GM18873 (cell line): ENCODE measurements around the gene USPL1.
"Not testable (repeated sequence)": the region's sequence is repeated elsewhere in the genome, so short reads cannot be mapped to it uniquely, and the experiment has no call there.

Experiments used
- ATAC-seq: cut with Tn5 transposase; IDR thresholded peaks from one replicate; pipeline ENCODE4 v1.9.1; 2021; ENCODE audit warnings: mild to moderate bottlenecking, moderate library complexity, moderate number of reproducible peaks; ENCODE audit not compliant: unreplicated experiment, low FRiP score

Gene USPL1

DNA sequence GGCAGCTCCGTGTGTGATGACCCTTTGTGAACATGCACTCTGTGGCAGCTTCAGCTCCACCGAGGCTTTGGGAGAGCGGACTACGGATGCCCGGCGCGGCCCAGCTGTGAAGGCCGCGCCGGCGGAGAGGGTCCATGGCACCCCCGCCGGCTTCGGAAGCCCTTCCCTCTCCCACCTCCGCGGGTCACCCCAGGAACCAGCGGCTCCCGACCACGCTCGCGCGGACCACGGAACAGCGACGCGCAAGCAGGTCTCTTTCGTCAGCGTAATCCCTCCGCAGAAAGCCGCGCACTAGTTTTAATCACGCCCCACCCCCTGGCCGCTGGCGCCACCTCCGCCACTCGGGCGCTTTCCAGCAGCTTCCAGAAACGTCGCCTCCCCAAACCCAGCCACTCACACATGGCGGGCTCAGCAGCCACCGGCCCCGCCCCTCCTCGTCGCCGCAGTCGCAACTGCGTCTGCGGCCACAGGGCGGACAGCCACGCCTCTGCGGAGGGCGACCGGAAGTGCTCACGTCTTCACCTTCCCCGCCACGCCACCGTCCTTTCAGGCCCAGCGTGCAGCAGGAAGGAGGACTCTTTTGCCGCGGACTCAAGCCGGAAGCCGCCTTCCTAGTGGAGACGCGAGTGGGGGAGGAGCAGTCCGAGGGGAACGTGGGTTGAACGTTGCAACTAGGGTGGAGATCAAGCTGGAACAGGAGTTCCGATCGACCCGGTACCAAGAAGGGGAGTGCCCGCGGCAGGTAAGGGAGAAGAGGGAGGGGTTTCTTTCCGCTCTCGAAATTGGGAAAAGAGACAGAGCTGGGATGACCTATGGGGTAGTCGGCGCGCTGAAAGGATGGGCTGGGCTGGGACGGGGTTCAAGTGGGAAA, at the start of gene USPL1:
USPL1 (plus strand) TSS at position 606 of the 871 bp plus-strand sequence. CDS start 3,221 bp downstream, outside the sequence.
- peak; percentile 77 for ATAC-seq

DNA sequence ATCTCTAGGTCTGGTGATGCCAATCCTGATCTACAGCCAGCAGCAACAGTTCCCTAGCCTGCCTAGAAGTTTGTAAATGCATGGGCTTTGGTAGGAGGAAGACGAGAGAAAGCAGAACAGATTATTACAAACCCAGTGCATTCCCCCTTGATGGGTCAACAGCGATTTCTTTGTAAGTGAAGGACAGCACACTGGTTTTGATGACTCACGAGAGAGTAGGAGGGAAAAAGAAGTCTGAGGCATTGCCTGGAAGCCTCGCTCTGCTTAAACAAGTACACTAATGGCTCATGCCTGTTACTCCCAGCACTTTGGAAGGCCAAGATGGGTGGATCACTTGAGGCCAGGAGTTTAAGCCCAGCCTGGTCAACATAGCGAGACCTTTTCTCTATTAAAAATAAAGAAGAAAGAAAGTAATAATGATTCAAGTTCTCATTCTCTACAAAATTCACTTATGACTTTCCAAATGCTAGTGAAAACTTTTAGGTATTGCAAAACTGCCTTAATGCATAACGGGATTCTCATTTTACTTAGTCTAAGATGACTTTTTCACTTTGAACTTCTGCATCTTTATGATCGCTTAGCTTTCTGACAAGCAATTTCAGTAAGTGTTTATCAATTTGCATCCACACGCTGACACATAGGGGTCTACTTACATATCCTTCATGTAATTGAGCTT, 47.7 kb upstream of the USPL1 start:
- no peak for ATAC-seq

DNA sequence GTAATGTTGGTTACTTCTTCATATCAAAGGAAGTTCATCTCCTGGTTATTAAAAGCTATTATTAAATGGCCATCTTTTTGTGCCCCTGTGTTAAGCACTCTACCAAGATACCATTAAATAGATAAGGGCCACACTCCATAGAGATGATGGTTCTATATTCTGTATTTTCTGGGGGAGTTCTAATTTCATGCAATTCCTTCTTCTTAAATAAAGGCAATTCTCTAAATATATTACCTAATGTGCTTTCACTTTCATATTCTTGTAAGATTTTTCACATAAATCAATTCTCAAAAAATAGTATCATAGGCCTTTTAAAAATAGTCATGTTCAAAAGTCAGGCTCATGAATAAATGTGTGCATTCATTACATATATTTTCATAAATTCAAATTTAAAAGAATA, 47.0 kb upstream of the USPL1 start:
- ATAC-seq = no peak

DNA sequence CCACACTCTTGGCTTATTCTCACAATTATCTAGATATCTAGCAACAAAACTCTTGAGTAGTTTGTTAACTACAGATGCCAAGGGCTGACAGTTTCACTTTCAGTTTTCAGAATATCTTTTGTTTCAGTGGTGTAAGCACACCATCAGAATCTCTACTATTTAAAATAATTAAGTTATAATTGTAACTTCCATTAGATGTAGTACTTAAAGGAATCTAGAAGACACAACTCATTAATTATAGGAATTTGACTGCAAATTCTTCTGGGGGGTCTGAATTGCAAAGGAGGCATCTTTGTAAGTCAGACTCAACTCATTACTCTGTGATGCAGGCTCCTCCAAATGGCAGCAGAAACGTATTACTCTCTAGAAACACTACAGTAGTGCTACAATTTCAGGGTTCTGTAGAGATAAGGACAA, 44.9 kb upstream of the USPL1 start:
- peak; percentile 52 for ATAC-seq

DNA sequence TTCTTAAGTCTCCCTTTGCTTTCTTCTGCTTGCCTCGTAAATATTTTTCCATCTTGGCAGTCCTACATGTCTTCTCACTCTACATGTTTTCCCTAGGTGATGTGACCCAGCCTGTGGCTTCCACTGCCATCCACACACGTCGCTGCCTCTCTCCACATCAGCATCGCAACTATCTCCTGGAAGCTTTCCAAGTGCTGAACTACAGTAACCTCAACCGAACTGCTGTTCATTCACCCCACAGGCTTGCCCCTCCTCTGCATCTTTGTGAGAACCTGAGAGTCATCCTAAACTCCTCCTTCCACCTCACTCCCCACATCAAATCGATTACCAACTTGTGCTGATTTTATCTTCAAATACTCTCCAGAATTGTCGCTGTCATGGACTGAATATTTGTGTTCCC, 41.2 kb upstream of the USPL1 start:
- no peak for ATAC-seq

DNA sequence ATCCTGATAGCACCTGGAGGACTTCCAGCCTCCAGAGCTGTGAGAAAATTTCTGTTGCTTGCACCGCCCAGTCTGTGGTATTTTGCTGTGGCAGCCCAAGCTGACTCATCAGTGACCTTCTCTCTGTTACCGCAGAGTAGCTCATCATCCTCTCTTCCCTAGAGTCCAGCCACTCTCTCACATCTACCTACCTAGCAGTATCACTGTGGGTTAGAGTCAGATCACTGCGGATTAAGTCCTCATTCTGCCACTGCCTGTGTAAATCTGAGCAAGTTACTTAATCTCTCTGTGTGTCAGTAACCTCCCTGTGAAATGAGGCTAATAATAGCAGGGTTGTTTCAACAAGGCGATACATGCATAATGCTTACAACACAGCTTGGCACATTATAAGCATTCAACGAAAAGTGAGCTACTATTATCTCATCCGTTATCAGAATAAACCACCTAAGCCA, 40.3 kb upstream of the USPL1 start:
- ATAC-seq = peak; percentile 74

DNA sequence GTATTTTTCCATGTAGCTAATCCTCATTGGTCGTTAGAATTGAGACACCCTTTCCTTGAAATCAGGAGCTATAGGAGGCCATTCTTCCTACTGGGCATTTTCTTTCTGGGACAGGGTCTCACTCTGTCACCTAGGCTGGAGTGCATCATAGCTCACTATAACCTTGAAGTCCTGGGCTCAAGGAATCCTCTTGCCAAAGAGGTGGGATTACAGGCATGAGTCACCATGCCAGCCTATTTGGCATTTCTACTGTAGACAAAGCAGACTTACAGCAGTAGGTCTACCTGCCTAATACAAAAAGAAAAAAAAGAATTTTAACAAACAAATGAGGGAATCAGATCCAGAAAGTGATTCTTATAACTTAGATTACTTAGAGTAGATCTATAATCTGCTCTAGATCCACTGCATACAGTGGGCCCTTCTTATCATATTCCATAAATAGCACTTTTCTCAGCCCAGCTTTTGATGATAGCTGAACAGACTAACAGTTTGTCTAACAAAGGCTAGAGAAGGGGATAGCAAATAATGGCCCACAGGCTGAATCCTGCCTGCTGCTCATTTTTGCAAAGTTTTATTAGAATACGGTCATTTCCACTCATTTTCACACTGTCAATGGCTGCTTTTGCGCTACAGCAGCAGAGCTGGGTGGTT, 36.7 kb upstream of the USPL1 start:
- no peak for ATAC-seq

DNA sequence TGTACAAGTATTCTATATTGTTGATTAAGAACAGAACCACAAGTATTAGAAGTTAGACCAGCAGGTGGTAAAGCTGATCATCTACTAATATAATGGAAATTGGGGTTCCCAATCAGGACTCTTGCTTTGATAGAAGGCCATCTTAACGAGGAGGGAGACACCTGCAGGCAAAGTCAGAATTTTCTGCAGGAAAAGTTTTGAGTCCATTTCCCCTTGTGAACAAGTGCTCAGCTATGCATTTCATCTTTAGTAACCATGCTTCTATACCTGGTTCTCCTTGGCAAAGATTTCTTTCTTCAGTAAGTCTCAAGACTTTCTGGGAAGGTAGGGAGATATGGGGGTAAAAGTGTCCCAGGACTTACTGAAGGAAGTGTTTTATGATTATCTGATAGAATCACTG, 36.1 kb upstream of the USPL1 start:
- ATAC-seq = no peak

DNA sequence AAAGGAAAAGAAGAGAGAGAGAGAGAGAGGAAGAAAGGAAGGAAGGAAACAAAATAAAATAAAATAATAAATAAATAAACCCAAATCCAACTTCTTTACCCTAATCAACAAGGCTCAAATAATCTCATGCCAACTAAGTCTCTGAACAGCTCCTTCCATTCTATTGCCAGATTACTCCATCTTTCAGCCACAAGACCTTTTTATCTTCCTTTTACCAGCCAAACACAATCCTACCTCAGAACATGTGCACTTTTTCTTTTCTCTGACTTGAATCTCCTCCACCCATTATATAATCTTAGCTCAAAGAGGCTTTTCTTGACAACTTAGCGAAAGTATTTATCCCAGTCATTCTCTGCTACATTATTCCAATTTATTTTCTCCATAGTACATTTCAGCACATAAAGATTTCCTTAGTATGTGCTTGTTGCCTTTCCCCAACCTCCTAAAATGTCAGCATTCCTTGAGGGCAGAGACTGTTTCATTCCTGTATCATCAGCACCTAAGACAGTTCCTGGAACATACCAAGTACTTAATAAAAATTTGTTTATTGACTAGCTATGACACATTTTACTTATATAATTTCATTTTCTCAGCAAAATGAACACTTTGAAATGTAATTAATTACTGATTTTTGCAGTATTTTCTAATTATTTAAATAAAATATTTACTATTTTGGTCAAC, 33.5 kb upstream of the USPL1 start:
- ATAC-seq = no peak

DNA sequence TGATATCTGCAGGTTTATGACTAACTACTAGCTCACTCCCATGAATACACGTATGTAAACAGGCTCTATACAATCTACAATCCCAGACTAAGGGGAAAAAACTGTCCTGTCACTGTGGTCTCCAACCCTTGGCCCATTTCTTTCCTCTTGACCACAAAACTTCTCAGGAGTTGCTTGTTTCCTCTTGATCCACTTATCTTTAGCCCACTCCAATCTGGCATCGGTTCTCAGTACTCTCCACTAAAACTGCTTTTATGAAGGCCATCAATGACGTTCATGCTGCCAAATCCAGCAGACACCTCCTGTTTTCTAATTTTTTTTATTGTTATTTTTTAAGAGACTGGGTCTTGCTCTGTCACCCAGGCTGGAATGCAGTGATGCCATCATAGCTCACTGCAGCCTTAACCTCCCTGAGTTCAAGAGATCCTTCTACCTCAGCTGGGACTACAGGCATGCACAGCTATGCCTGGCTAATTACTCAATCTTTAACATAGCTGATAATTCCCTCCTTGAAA, 31.9 kb upstream of the USPL1 start:
- no peak for ATAC-seq

DNA sequence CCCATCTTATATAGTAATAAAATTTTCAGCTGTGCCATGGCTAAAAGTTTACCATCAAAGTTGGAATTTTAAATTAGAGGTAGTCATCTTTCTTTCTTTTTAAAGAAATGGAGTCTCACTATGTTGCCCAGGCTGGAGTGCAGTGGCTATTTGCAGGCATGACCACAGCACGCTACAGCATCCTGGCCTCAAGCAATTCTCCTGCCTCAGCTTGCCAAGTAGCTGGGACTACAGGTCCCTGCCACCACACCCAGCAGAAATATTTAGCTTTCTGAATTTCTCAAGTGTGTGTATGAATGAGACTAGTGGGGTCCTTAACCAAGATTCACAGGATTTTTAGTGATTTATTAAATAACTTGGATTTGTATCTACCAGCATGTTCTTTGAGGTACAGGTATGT, 30.5 kb upstream of the USPL1 start:
- no peak for ATAC-seq

DNA sequence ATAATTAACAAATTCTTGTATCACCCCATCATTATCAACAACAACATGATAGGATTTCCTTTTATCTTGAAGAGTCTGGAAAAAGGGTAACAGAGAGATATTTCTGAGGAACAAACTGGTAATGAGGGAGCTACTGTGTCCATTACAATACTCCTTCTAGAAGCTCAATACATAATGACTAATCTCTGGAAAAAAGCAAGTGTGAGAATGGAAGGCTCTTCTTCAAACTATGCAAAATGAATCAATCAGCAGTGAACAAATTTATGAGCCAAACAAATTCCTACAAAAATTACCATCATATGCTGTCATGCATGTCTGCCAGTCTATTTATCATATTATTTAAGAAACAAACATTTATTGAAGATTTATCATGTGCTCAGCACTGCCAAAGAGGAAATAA, 30.0 kb upstream of the USPL1 start:
- ATAC-seq = no peak

DNA sequence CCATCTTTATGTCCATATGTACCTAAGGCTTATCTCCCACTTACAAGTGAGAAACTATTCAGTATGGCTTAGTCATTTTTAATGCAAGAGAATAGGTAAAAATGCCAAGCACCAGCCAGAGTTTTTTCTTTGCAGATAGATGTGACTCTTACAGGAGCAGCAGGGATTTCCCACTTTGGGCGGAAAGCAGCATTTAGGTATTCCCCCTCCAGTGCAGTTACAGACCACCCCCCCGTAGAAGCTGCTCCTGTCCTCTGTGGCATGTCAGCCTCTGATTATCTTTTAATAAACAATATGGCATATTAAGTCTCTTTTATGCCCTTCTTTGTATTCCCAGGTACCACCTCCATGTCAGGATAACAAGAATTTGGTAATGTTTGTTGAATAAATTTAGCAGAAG, 24.7 kb upstream of the USPL1 start:
- ATAC-seq = no peak

DNA sequence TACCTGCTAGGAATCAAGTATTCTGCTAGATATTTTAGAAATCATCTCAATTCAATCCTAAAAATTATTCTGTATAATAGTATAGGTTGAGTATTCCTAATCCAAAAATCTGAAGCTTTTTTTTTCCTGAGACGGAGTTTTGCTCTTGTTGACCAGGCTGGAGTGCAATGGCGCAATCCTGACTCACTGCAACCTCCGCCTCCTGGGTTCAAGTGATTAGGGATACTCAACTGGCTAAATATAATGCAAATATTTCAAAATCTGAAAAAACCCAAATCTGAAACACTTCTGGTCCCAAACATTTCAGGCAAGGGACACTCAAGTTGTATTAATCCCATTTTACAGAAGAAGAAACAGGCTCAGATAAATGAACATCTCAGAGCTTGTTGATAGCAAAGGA, 17.2 kb upstream of the USPL1 start:
- no peak for ATAC-seq

DNA sequence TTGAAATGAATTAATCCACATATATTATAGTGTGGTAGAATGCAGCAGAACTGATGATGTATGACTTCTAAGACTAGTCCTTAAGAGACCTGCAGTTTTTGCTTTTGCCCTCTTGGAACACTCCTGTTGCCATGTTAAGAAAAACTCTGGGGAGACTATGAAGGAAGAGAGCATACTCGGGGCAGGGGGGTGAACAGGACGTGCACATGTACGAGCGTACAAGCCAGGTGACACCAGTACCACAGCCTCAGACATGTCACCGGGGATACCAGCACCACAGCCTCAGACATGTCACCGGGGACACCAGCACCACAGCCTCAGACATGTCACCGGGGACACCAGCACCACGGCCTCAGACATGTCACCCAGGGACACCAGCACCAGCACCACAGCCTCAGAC, 15.9 kb upstream of the USPL1 start:
- no peak for ATAC-seq

DNA sequence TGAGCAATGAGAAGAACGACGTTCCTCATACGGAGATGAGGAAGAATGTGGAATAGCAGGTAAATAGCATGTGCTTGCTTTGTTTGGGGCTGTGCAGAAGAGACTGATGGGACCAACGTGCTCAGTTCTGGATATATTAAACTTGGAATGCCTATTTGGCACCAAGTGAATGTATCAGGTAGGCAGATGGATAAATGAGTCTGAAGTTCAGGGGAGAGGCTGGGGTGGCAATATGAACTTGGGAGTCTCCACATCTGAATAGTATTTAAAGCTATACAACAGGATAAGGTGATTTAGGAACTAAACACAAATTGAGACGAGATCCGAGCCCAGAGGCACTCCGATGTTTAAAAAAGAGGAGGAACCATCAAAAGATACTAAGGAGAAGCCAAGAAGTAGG, 12.7 kb upstream of the USPL1 start:
- no peak for ATAC-seq

DNA sequence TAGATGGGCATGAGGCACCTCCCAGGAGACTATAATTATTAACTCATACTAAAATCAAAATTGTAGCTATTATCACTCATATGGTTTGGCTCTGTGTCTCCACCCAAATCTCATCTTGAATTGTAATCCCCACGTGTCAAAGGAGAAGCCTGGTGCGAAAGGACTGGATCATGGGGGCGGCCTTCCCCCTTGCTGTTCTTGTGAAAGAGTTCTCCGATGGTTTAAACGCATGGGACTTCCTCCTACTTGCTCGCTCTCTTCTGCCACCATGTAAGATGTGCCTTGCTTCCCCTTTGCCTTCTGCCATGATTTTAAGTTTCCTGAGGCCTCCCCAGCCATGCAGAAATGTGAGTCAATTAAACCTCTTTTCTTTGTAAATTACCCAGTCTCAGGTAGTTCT, 10.5 kb upstream of the USPL1 start:
- not testable (repeated sequence) for ATAC-seq

DNA sequence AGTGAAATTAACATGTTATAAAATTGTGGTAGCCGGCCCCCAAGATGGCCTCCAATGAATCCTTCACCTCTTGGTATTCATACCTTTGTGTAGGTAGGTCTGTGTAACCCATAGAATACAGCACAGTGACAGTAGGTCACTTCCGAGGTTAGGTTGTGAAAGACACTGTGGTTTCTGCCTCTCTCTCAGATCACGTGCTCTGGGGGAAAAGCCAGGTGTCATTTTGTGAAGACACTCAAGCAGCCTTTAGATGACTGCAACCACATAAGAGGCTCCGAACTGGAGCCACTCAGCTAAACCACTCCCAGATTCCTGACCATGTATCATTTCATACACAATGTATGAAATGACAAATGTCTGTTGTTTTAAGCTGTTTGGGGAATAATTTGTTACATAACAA, 9.8 kb upstream of the USPL1 start:
- peak; percentile 95 for ATAC-seq

DNA sequence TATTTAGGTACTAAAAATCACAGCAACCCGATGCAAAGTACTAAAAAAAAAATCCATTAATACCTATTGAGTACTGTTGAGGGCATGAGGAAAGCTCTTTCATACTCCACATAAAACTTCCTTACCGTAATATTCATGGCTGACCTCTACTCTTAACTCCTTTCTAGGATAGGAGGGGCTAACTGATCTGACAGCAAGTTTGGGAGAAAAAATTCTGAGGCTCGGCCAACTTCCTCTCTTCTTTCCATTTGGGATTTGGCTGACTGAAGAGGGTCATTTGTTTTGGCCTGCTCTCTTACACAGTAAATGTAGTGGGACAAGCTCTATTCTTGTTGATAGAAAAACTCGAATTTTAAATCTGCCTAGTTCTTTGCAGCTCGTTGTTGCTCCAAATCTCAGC, 9.4 kb upstream of the USPL1 start:
- ATAC-seq = peak; percentile 1

DNA sequence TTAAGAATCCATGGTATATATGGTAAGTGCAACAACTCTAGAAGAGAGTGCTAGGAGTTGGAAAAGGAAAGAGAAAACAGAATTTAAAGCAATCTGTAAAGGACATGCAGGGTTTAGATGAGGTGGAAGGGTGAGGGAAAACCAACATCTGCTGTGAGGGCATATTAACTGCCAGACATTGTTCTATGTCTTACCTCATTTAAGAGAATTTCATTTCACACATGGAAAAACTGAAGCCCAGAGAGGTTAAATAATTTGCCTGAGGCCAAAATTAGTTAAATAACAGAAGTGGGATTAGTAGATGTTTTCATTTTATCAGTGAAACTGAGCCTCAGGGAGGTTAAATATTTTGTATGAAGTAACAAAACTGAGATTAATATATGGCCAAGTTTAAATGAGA, 7.4 kb upstream of the USPL1 start:
- ATAC-seq = no peak

DNA sequence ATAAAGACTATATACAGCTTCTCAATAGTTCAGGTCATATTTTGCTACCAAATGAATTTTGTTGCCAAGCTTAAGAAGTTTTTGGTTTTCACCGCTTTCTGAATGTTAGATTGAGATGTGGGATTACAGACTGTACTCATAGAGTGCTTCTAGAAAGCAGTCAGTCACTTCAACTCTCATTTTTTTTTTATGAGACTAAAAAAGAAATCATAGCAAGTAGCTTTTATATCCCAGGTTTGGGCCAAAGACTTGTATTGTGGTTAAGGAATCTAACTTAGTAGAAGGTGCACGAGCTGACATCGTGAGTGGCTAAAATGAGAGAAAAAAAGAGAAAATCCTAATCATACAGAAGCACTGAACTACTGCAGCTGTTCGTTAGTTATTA, 2.2 kb upstream of the USPL1 start:
- ATAC-seq = no peak
